ENCODE results near the gene ACSF2.
"Not testable (repeated sequence)": the region's sequence is repeated elsewhere in the genome, so short reads cannot be mapped to it uniquely, and the experiment has no call there.

The ACSF2 gene

GRCh38 chr17:50425682-50426471, at the start of gene ACSF2:
Gene ACSF2 (plus strand): TSS chr17:50426218. CDS start chr17:50426262, 44 bp downstream.
- peak; percentile 45 for DNase-seq (ENCODE audit: low read depth)

- no peak for DNase-seq (ENCODE audit: low read depth)
Observed at GRCh38 chr17:50379351-50380132, 46.5 kb upstream of the ACSF2 start.

GRCh38 chr17:50380369-50381259, 45.4 kb upstream of the ACSF2 start:
- no peak for DNase-seq (ENCODE audit: low read depth)

- no peak for DNase-seq (ENCODE audit: low read depth)
Observed at GRCh38 chr17:50381260-50381815, 44.7 kb upstream of the ACSF2 start.

GRCh38 chr17:50381920-50382319, 44.1 kb upstream of the ACSF2 start:
- DNase-seq (ENCODE audit: low read depth) = no peak

- no peak for DNase-seq (ENCODE audit: low read depth)
Observed at GRCh38 chr17:50382931-50383330, 43.1 kb upstream of the ACSF2 start.

- DNase-seq (ENCODE audit: low read depth) = no peak
Observed at GRCh38 chr17:50386510-50386909, 39.5 kb upstream of the ACSF2 start.

GRCh38 chr17:50388728-50389127, 37.3 kb upstream of the ACSF2 start:
- DNase-seq (ENCODE audit: low read depth) = no peak

- no peak for DNase-seq (ENCODE audit: low read depth)
Observed at GRCh38 chr17:50389534-50389933, 36.5 kb upstream of the ACSF2 start.

- no peak for DNase-seq (ENCODE audit: low read depth)
Observed at GRCh38 chr17:50392621-50393020, 33.4 kb upstream of the ACSF2 start.

GRCh38 chr17:50393700-50394099, 32.3 kb upstream of the ACSF2 start:
- DNase-seq (ENCODE audit: low read depth) = no peak

GRCh38 chr17:50394711-50395110, 31.3 kb upstream of the ACSF2 start:
- no peak for DNase-seq (ENCODE audit: low read depth)

GRCh38 chr17:50396261-50397110, 29.5 kb upstream of the ACSF2 start:
- no peak for DNase-seq (ENCODE audit: low read depth)

- DNase-seq (ENCODE audit: low read depth) = peak; percentile 90
Observed at GRCh38 chr17:50397111-50397918, 28.7 kb upstream of the ACSF2 start, which contains the start of gene LRRC59. Gene LRRC59 (minus strand): TSS chr17:50397523. CDS start chr17:50397317, 206 bp downstream.

GRCh38 chr17:50397919-50398285, 28.1 kb upstream of the ACSF2 start:
- no peak for DNase-seq (ENCODE audit: low read depth)

GRCh38 chr17:50398672-50399071, 27.3 kb upstream of the ACSF2 start:
- not testable (repeated sequence) for DNase-seq (ENCODE audit: low read depth)

- DNase-seq (ENCODE audit: low read depth) = not testable (repeated sequence)
Observed at GRCh38 chr17:50399591-50399990, 26.4 kb upstream of the ACSF2 start.

- not testable (repeated sequence) for DNase-seq (ENCODE audit: low read depth)
Observed at GRCh38 chr17:50405351-50405750, 20.7 kb upstream of the ACSF2 start.

- no peak for DNase-seq (ENCODE audit: low read depth)
Observed at GRCh38 chr17:50406578-50406977, 19.4 kb upstream of the ACSF2 start.

- no peak for DNase-seq (ENCODE audit: low read depth)
Observed at GRCh38 chr17:50407921-50408320, 18.1 kb upstream of the ACSF2 start.
